H9 (cell line): ENCODE results near the gene ENOSF1. TPM values are rescaled to one million over a fixed set of nuclear protein-coding genes. Genes with fewer than 3 reads are reported as not detected.

Experiments
- DNase-seq: peaks from one replicate; pipeline ENCODE4 v3.0.0-alpha.2; 2017
- H2AFZ ChIP-seq: one replicate; pipeline ENCODE4 v1.6.1; 2013; ENCODE audit warnings: mild to moderate bottlenecking, low read length, control low read depth, moderate library complexity
- H2AK5ac ChIP-seq: 2 replicates; pipeline ENCODE4 v1.6.1; 2013; ENCODE audit warnings: low read length, control low read depth, mixed read lengths; ENCODE audit not compliant: insufficient read length
- H2BK120ac ChIP-seq: one replicate; pipeline ENCODE4 v1.6.1; 2013; ENCODE audit warnings: low read depth, mild to moderate bottlenecking, low read length, control low read depth, inconsistent platforms; ENCODE audit not compliant: poor library complexity, severe bottlenecking
- H2BK12ac ChIP-seq: 2 replicates; pipeline ENCODE4 v1.6.1; 2013; ENCODE audit warnings: low read length, control low read depth, mixed read lengths, low read depth; ENCODE audit not compliant: insufficient read length
- H2BK15ac ChIP-seq: 2 replicates; pipeline ENCODE4 v1.6.1; 2013; ENCODE audit warnings: low read depth, low read length, control low read depth
- H2BK20ac ChIP-seq: one replicate; pipeline ENCODE4 v1.6.1; 2013; ENCODE audit warnings: low read depth, mild to moderate bottlenecking, low read length, control low read depth, inconsistent platforms; ENCODE audit not compliant: poor library complexity, severe bottlenecking
- H2BK5ac ChIP-seq: 2 replicates; pipeline ENCODE4 v1.6.1; 2013; ENCODE audit warnings: low read length, control low read depth, mixed read lengths; ENCODE audit not compliant: insufficient read length
- H3K14ac ChIP-seq: 2 replicates; pipeline ENCODE4 v1.6.1; 2013; ENCODE audit warnings: low read length, control low read depth; ENCODE audit not compliant: insufficient read depth
- H3K18ac ChIP-seq: 2 replicates; pipeline ENCODE4 v1.6.1; 2013; ENCODE audit warnings: low read depth, mild to moderate bottlenecking, mixed read lengths, low read length, control low read depth; ENCODE audit not compliant: insufficient read length
- H3K23ac ChIP-seq: 2 replicates; pipeline ENCODE4 v1.6.1; 2013; ENCODE audit warnings: low read length, control low read depth, mixed read lengths, low read depth; ENCODE audit not compliant: insufficient read length
- H3K23me2 ChIP-seq: 2 replicates; pipeline ENCODE4 v1.6.1; 2013; ENCODE audit warnings: low read depth, mild to moderate bottlenecking, mixed read lengths, low read length, control low read depth; ENCODE audit not compliant: insufficient read length, poor library complexity, severe bottlenecking
- H3K27ac ChIP-seq: 2 replicates; pipeline ENCODE4 v1.5.1; 2013; ENCODE audit warnings: low read length, control low read depth, mixed read lengths, low read depth; ENCODE audit not compliant: insufficient read length
- H3K27me3 ChIP-seq: 2 replicates; pipeline ENCODE4 v1.6.1; 2013; ENCODE audit warnings: low read length, control low read depth, inconsistent platforms; ENCODE audit not compliant: insufficient read depth
- H3K4ac ChIP-seq: 2 replicates; pipeline ENCODE4 v1.6.1; 2013; ENCODE audit warnings: low read depth, mild to moderate bottlenecking, control low read depth, inconsistent platforms, low read length, moderate library complexity
- H3K4me1 ChIP-seq: 2 replicates; pipeline ENCODE4 v1.6.1; 2013; ENCODE audit warnings: low read length, control low read depth, inconsistent platforms; ENCODE audit not compliant: insufficient read depth
- H3K4me2 ChIP-seq: 2 replicates; pipeline ENCODE4 v1.6.1; 2013; ENCODE audit warnings: low read length, control low read depth, mixed read lengths; ENCODE audit not compliant: insufficient read length, insufficient read depth
- H3K56ac ChIP-seq: 2 replicates; pipeline ENCODE4 v1.6.1; 2013; ENCODE audit warnings: low read depth, mild to moderate bottlenecking, mixed read lengths, low read length, control low read depth; ENCODE audit not compliant: insufficient read length
- H3K79me1 ChIP-seq: 2 replicates; pipeline ENCODE4 v1.6.1; 2013; ENCODE audit warnings: low read depth, mild to moderate bottlenecking, moderate library complexity, low read length, control low read depth, inconsistent platforms; ENCODE audit not compliant: insufficient read depth, poor library complexity, severe bottlenecking
- H3K79me2 ChIP-seq: 2 replicates; pipeline ENCODE4 v1.6.1; 2013; ENCODE audit warnings: low read length, control low read depth, inconsistent platforms; ENCODE audit not compliant: insufficient read depth
- H3K9ac ChIP-seq: 2 replicates; pipeline ENCODE4 v1.6.1; 2013; ENCODE audit warnings: low read length, control low read depth, mixed read lengths; ENCODE audit not compliant: insufficient read length; ENCODE audit errors: extremely low read depth
- H3K9me3 ChIP-seq: one replicate; pipeline ENCODE4 v1.6.1; 2013; ENCODE audit warnings: low read depth, low read length, inconsistent platforms; ENCODE audit not compliant: control insufficient read depth
- H3T11ph ChIP-seq: one replicate; pipeline ENCODE4 v1.6.1; 2013; ENCODE audit warnings: mild to moderate bottlenecking, low read length, control low read depth, inconsistent platforms
- H4K20me1 ChIP-seq: one replicate; pipeline ENCODE4 v1.6.1; 2013; ENCODE audit not compliant: control insufficient read depth, insufficient read length, insufficient read depth
- H4K5ac ChIP-seq: 2 replicates; pipeline ENCODE4 v1.6.1; 2013; ENCODE audit warnings: low read depth, mild to moderate bottlenecking, mixed read lengths, low read length, control low read depth; ENCODE audit not compliant: insufficient read length
- H4K8ac ChIP-seq: replicated peaks from 2 replicates; pipeline ENCODE4 v1.6.1; 2013; ENCODE audit warnings: low read length, control low read depth, mixed read lengths, low read depth; ENCODE audit not compliant: insufficient read length
- H4K91ac ChIP-seq: 2 replicates; pipeline ENCODE4 v1.6.1; 2013; ENCODE audit warnings: low read depth, mild to moderate bottlenecking, moderate library complexity, mixed read lengths, low read length, control low read depth; ENCODE audit not compliant: insufficient read length
- H3K27ac Mint-ChIP-seq, 3 experiments: 2 replicates in 2 of 3; 3 replicates in 1 of 3; pipeline ENCODE4 v1.8.0; 2020 to 2021; ENCODE audit warnings: mixed read lengths in 3 of 3, mild to moderate bottlenecking in 1 of 3, moderate library complexity in 1 of 3
- H3K27me3 Mint-ChIP-seq: 2 replicates; pipeline ENCODE4 v1.8.0; 2021; ENCODE audit warnings: low read depth, mild to moderate bottlenecking, moderate library complexity, mixed read lengths
- H3K36me3 Mint-ChIP-seq, 3 experiments: 2 replicates in 2 of 3; 3 replicates in 1 of 3; pipeline ENCODE4 v1.8.0; 2020 to 2021; ENCODE audit warnings: low read depth in 3 of 3, mixed read lengths in 3 of 3; ENCODE audit not compliant: insufficient read depth in 1 of 3
- H3K4me1 Mint-ChIP-seq, 2 experiments: 2 replicates each; pipeline ENCODE4 v1.8.0; 2020; ENCODE audit warnings: mixed read lengths in 2 of 2
- H3K4me3 Mint-ChIP-seq, 2 experiments: 2 replicates in 1 of 2; 3 replicates in 1 of 2; pipeline ENCODE4 v1.8.0; 2020 to 2021; ENCODE audit warnings: mild to moderate bottlenecking in 2 of 2, mixed read lengths in 2 of 2, moderate library complexity in 1 of 2
- H3K9me3 Mint-ChIP-seq, 2 experiments: 2 replicates in 1 of 2; 3 replicates in 1 of 2; pipeline ENCODE4 v1.8.0; 2020; ENCODE audit warnings: mild to moderate bottlenecking in 2 of 2, mixed read lengths in 2 of 2, moderate library complexity in 1 of 2
- WGBS: extraction: QIAGEN DNeasy Blood & Tissue Kit; methylation state at CpG from one replicate; pipeline ENCODE4 v1.1.7; 2013; ENCODE audit warnings: missing lambda C conversion rate, low lambda C conversion rate, mixed read lengths; ENCODE audit not compliant: insufficient read length; ENCODE audit errors: extremely low coverage; 5-methylcytosine and 5-hydroxymethylcytosine counted together
- total RNA-seq: library from RNA; stranded (reverse); gene quantifications from 2 replicates; pipeline ENCODE4 v1.2.1, GENCODE V29; 2021
- TF ChIP-seq, protein P1 (sequence below): fragments of 200-600 bp; sonication (generic); conservative IDR thresholded peaks from 3 replicates; pipeline ENCODE4 v1.8.0; 2021; ENCODE audit warnings: antibody characterized with exemption, mild to moderate bottlenecking

Gene ENOSF1
- total RNA-seq, 1 experiment from 2014 or later, result 40.3 TPM

DNA sequence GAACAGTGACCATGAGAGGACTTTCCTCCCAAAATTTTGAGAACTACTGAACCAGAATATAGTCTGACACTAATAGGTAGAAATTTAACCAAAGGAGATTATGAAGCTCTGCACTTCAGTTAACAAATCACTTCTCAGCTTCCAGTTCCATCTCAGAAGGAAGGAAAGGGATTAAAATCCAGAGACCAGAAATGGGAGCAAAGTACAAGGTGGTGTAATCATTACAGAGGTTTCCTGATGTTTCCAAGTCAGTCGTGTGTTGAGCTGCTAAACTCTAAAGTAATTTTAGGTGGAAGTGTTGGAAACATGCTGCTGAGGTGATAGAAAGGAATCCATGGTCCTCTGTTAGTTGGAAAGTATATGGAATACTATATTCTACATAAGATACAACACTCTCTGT lies 44.2 kb downstream of the ENOSF1 start:
- H3K27ac ChIP-seq, result no peak overlapping the region
- no peaks in the 10 kb centered on the region for H3K27me3 ChIP-seq
- no peak overlapping the region for H3K4ac ChIP-seq
- no peak overlapping the region for H2BK5ac ChIP-seq
- Mint-ChIP-seq H3K4me1 (0 out of 4 replicates have a peak, but pooled peaks cover 0 to 4% of the 10 kb centered on the region in 2 experiments), H3K27me3 (no peaks in the 10 kb centered on the region), H3K9me3 (peaks cover 8% of the 10 kb centered on the region in 2 experiments), H3K4me3 (no peak overlapping the region), H3K27ac (no peak overlapping the region), H3K36me3 (peaks cover 38 to 72% (median 71%) of the 10 kb centered on the region in 3 experiments)
- no peak overlapping the region for H3K14ac ChIP-seq
- no peak overlapping the region for H4K5ac ChIP-seq
- TF ChIP-seq, protein P1, sequence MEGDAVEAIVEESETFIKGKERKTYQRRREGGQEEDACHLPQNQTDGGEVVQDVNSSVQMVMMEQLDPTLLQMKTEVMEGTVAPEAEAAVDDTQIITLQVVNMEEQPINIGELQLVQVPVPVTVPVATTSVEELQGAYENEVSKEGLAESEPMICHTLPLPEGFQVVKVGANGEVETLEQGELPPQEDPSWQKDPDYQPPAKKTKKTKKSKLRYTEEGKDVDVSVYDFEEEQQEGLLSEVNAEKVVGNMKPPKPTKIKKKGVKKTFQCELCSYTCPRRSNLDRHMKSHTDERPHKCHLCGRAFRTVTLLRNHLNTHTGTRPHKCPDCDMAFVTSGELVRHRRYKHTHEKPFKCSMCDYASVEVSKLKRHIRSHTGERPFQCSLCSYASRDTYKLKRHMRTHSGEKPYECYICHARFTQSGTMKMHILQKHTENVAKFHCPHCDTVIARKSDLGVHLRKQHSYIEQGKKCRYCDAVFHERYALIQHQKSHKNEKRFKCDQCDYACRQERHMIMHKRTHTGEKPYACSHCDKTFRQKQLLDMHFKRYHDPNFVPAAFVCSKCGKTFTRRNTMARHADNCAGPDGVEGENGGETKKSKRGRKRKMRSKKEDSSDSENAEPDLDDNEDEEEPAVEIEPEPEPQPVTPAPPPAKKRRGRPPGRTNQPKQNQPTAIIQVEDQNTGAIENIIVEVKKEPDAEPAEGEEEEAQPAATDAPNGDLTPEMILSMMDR, result no peak
- no peaks in the 10 kb centered on the region for H3K23me2 ChIP-seq
- WGBS, result no CpG with 5 or more reads among the region's 1 CpG
- no peak overlapping the region for H2BK15ac ChIP-seq
- no peak overlapping the region for H2AFZ ChIP-seq
- DNase-seq, result no peak
- no peak overlapping the region for H2AK5ac ChIP-seq
- H3K9me3 ChIP-seq, result no peaks in the 10 kb centered on the region
- no peaks in the 10 kb centered on the region for H4K20me1 ChIP-seq
- H4K91ac ChIP-seq, result no peak overlapping the region
- H3K9ac ChIP-seq, result no peak overlapping the region
- no peak overlapping the region for H3T11ph ChIP-seq
- no peaks in the 10 kb centered on the region for H3K79me1 ChIP-seq
- H3K23ac ChIP-seq, result no peak overlapping the region
- H3K4me2 ChIP-seq, result no peak overlapping the region
- no peak overlapping the region for H3K56ac ChIP-seq
- H3K4me1 ChIP-seq, result no peaks in the 10 kb centered on the region
- H2BK20ac ChIP-seq, result no peak overlapping the region
- no peak overlapping the region for H2BK12ac ChIP-seq
- no peak overlapping the region for H3K18ac ChIP-seq
- peaks cover 5% of the 10 kb centered on the region; the same call in 1 of the 2 replicates for H3K79me2 ChIP-seq
- no peak overlapping the region for H2BK120ac ChIP-seq
- H4K8ac ChIP-seq, result no peak overlapping the region
